ENCODE measurements around the gene TTC1.
A peak's percentile ranks its signal among the peaks of the same experiment; 100 is the strongest.

TTC1 gene

GRCh38 chr5:160020266-160020770 lies 11.4 kb downstream of the TTC1 start:
- H3K9me3 Mint-ChIP-seq: no peaks in the 10 kb centered on the region
- no peak for DNase-seq (ENCODE audit: low spot score)

GRCh38 chr5:160020964-160021363 lies 12.0 kb downstream of the TTC1 start:
- no peak for DNase-seq (ENCODE audit: low spot score)
- H3K9me3 Mint-ChIP-seq: no peaks in the 10 kb centered on the region
- H3K4me3 Mint-ChIP-seq: no peak overlapping the region
- peaks cover 17% of the 10 kb centered on the region for H3K36me3 Mint-ChIP-seq (ENCODE audit: low read depth)
- H3K27me3 Mint-ChIP-seq (ENCODE audit: low read depth): no peaks in the 10 kb centered on the region
- no peak overlapping the region for H3K27ac Mint-ChIP-seq
- peaks cover 17% of the 10 kb centered on the region for H3K4me1 Mint-ChIP-seq (ENCODE audit: low read depth)

More at GRCh38 chr5:160020266-160020770, 11.4 kb downstream of the TTC1 start:
- Mint-ChIP-seq H3K36me3 (ENCODE audit: low read depth) (peaks cover 19% of the 10 kb centered on the region), H3K4me3 (no peak overlapping the region), H3K4me1 (ENCODE audit: low read depth) (peaks cover 15% of the 10 kb centered on the region), H3K27ac (peak overlapping the region; percentile 26), H3K27me3 (ENCODE audit: low read depth) (no peaks in the 10 kb centered on the region)

GRCh38 chr5:160021831-160022446 lies 13.0 kb downstream of the TTC1 start:
- Mint-ChIP-seq H3K27me3 (ENCODE audit: low read depth) (no peaks in the 10 kb centered on the region), H3K4me3 (no peak overlapping the region), H3K9me3 (no peaks in the 10 kb centered on the region), H3K27ac (peak overlapping the region; percentile 49), H3K4me1 (ENCODE audit: low read depth) (peaks cover 17% of the 10 kb centered on the region), H3K36me3 (ENCODE audit: low read depth) (peaks cover 17% of the 10 kb centered on the region)
- DNase-seq (ENCODE audit: low spot score): peak; percentile 29

- peaks cover 23% of the 10 kb centered on the region for H3K4me1 Mint-ChIP-seq (ENCODE audit: low read depth)
- DNase-seq (ENCODE audit: low spot score): no peak
- no peaks in the 10 kb centered on the region for H3K27me3 Mint-ChIP-seq (ENCODE audit: low read depth)
- no peak overlapping the region for H3K27ac Mint-ChIP-seq
- H3K4me3 Mint-ChIP-seq: no peak overlapping the region
- peaks cover 22% of the 10 kb centered on the region for H3K36me3 Mint-ChIP-seq (ENCODE audit: low read depth)
- no peaks in the 10 kb centered on the region for H3K9me3 Mint-ChIP-seq
Measured at GRCh38 chr5:160023007-160023907, 14.3 kb downstream of the TTC1 start.

GRCh38 chr5:160023908-160024630 lies 15.1 kb downstream of the TTC1 start:
- Mint-ChIP-seq H3K4me1 (ENCODE audit: low read depth) (peaks cover 23% of the 10 kb centered on the region), H3K9me3 (no peaks in the 10 kb centered on the region), H3K27ac (no peak overlapping the region), H3K36me3 (ENCODE audit: low read depth) (peaks cover 23% of the 10 kb centered on the region), H3K4me3 (no peak overlapping the region), H3K27me3 (ENCODE audit: low read depth) (no peaks in the 10 kb centered on the region)
- DNase-seq (ENCODE audit: low spot score): no peak

- H3K36me3 Mint-ChIP-seq (ENCODE audit: low read depth): peaks cover 28% of the 10 kb centered on the region
- H3K9me3 Mint-ChIP-seq: no peaks in the 10 kb centered on the region
- H3K4me3 Mint-ChIP-seq: no peak overlapping the region
- H3K4me1 Mint-ChIP-seq (ENCODE audit: low read depth): peaks cover 8% of the 10 kb centered on the region
- no peak for DNase-seq (ENCODE audit: low spot score)
- no peak overlapping the region for H3K27ac Mint-ChIP-seq
- no peaks in the 10 kb centered on the region for H3K27me3 Mint-ChIP-seq (ENCODE audit: low read depth)
Measured at GRCh38 chr5:160029004-160029403, 20.1 kb downstream of the TTC1 start.

GRCh38 chr5:160029540-160030139 lies 20.7 kb downstream of the TTC1 start:
- Mint-ChIP-seq H3K4me3 (no peak overlapping the region), H3K27me3 (ENCODE audit: low read depth) (no peaks in the 10 kb centered on the region), H3K27ac (no peak overlapping the region), H3K9me3 (no peaks in the 10 kb centered on the region), H3K36me3 (ENCODE audit: low read depth) (peaks cover 30% of the 10 kb centered on the region), H3K4me1 (ENCODE audit: low read depth) (peaks cover 10% of the 10 kb centered on the region)
- no peak for DNase-seq (ENCODE audit: low spot score)

GRCh38 chr5:160030631-160031377 lies 21.9 kb downstream of the TTC1 start:
- Mint-ChIP-seq H3K4me1 (ENCODE audit: low read depth) (peaks cover 14% of the 10 kb centered on the region), H3K4me3 (no peak overlapping the region), H3K27me3 (ENCODE audit: low read depth) (no peaks in the 10 kb centered on the region), H3K27ac (no peak overlapping the region), H3K9me3 (no peaks in the 10 kb centered on the region), H3K36me3 (ENCODE audit: low read depth) (peaks cover 35% of the 10 kb centered on the region)
- no peak for DNase-seq (ENCODE audit: low spot score)

GRCh38 chr5:160033546-160034252 lies 24.8 kb downstream of the TTC1 start:
- Mint-ChIP-seq H3K27ac (no peak overlapping the region), H3K36me3 (ENCODE audit: low read depth) (peaks cover 44% of the 10 kb centered on the region), H3K4me3 (no peak overlapping the region), H3K27me3 (ENCODE audit: low read depth) (no peaks in the 10 kb centered on the region), H3K4me1 (ENCODE audit: low read depth) (peaks cover 8% of the 10 kb centered on the region), H3K9me3 (no peaks in the 10 kb centered on the region)
- DNase-seq (ENCODE audit: low spot score): no peak

- no peak overlapping the region for H3K27ac Mint-ChIP-seq
- H3K36me3 Mint-ChIP-seq (ENCODE audit: low read depth): peaks cover 39% of the 10 kb centered on the region
- no peaks in the 10 kb centered on the region for H3K27me3 Mint-ChIP-seq (ENCODE audit: low read depth)
- no peak overlapping the region for H3K4me3 Mint-ChIP-seq
- no peaks in the 10 kb centered on the region for H3K9me3 Mint-ChIP-seq
- no peak for DNase-seq (ENCODE audit: low spot score)
- peaks cover 8% of the 10 kb centered on the region for H3K4me1 Mint-ChIP-seq (ENCODE audit: low read depth)
Measured at GRCh38 chr5:160036243-160036642, 27.3 kb downstream of the TTC1 start.

- peaks cover 8% of the 10 kb centered on the region for H3K4me1 Mint-ChIP-seq (ENCODE audit: low read depth)
- H3K36me3 Mint-ChIP-seq (ENCODE audit: low read depth): peaks cover 39% of the 10 kb centered on the region
- no peaks in the 10 kb centered on the region for H3K9me3 Mint-ChIP-seq
- H3K27ac Mint-ChIP-seq: no peak overlapping the region
- no peak for DNase-seq (ENCODE audit: low spot score)
- H3K27me3 Mint-ChIP-seq (ENCODE audit: low read depth): no peaks in the 10 kb centered on the region
- H3K4me3 Mint-ChIP-seq: no peak overlapping the region
Measured at GRCh38 chr5:160036884-160037283, 27.9 kb downstream of the TTC1 start.

- peaks cover 10% of the 10 kb centered on the region for H3K4me1 Mint-ChIP-seq (ENCODE audit: low read depth)
- H3K4me3 Mint-ChIP-seq: no peak overlapping the region
- no peak for DNase-seq (ENCODE audit: low spot score)
- H3K36me3 Mint-ChIP-seq (ENCODE audit: low read depth): peaks cover 41% of the 10 kb centered on the region
- H3K27me3 Mint-ChIP-seq (ENCODE audit: low read depth): no peaks in the 10 kb centered on the region
- no peak overlapping the region for H3K27ac Mint-ChIP-seq
- H3K9me3 Mint-ChIP-seq: no peaks in the 10 kb centered on the region
Measured at GRCh38 chr5:160039810-160040470, 31.0 kb downstream of the TTC1 start.

All from T-helper 2 cell treated with Interferon-gamma antibody and Interleukin-4, amounts not matched to agents 5 μg/mL and 100 μg/mL, for 36 hours (primary cell).